GM21717 (cell line): ENCODE results near the gene ADRA2B.
A peak's percentile ranks its signal among the peaks of the same experiment; 100 is the strongest.
"Not testable (repeated sequence)": the region's sequence is repeated elsewhere in the genome, so short reads cannot be mapped to it uniquely, and the experiment has no call there.

Experiments
- ATAC-seq: cut with Tn5 transposase; IDR thresholded peaks from one replicate; pipeline ENCODE4 v1.9.1; 2021; ENCODE audit warnings: mild to moderate bottlenecking, moderate library complexity; ENCODE audit not compliant: unreplicated experiment

The ADRA2B gene

DNA sequence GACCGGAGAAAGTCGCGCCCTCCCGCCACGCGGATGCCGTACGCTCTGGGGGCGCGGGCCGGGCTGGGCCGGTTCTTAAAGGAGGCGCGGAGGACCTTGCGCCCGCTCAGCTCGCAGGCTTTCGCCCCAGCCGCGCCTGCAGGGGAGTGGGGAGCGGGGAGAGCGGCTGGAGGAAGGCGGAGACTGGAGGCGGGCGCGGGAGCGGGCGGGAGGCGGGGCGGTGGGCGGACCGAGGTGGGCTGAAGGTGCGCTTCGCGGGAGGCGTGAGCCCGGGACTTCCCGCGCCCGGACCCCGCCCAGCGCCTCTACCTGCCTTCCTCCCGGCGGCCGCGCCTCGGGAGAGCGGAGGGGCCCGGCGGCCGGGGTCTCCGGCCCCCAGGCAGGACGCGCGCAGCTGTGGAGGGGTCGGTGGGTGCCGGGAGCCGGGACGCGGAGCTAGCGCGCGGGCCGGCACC, at the start of gene ADRA2B:
Gene ADRA2B, minus strand, starts transcription at position 148 of the 455 bp plus-strand sequence. CDS start 422 bp downstream, outside the sequence.
- peak; percentile 34 for ATAC-seq

DNA sequence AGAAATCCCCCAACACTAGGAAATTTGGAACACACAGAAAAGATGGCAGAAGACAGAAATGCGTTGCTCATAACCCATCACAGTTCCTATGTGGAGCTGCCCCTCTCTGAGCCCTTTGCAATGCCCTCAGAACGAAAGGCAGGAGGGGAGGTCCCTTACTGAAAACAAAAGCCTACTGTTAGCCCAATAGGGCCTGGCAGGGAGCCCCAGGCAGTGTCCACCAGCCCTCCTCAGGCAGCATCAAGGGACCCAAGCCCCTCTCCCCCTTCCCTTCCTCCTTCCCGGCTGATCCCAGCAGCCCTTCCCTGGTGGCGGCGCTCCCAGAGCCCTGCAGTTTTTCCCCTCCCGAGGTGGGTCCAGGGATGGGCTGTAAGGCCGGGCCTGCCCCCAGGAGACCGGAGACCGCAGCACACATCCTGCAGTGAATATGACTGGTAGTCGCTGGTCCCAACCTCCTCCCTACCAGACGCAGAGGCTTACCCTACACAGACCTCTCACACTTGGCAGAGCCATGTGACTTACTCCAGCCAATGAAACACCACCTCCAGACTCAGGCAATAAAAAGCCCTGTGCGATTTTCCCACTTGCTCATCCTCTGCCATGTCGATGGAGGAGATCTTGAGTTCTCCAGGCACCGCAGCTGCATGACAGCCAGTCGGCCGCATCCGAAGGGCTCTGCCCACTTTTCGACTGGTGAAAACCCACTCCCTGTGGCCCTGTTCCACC, 48.3 kb upstream of the ADRA2B start:
- peak; percentile 68 for ATAC-seq

DNA sequence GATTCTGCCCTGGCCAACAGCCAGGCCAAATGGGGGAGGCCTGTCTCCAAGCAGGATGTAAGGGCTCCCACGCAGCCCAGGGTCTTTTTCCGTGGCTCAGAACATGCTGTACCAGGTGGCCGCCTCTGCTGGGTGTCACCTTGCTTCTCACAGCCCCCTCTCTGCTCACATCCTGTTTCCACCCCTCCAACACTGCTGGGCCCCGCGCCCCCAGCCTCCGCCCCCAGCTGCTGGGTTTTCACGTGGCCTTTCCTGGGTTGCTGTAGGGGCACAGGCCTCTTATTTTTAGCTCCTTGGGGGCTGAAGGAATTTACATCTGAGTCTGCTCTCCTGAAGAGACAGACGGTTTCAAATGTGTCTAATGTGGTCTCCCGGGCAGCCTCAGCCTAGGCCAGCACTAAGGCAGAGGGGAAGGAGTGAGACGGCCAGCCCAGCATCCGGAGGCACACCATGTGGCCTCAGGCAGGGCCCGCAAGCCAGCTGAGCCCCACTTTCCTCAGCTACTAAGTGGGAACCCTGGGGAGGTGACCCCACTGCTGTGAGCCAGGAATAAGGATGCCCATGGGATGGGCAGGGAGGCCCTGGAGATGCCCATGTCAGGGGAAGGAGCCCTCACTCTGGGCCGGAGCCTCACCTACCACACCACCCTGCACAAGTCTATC, 47.5 kb upstream of the ADRA2B start:
- peak; percentile 50 for ATAC-seq

DNA sequence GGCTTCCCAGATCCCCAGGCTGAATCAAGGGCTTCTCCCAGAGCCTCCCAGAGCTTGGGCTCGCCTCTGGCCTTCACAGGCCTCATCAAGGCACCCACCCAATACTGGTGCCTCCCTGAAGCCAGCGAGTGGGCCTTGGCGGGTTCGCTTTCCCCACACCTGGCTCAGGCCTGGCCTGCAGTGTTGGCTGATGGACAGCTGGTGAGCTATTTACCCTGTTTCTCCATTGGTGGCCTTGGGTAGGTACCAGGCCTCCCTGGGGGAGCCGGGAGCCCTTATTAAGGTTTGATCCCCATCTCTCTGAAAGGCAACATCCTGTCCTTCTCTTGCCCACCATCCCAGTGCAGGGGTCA, 47.0 kb upstream of the ADRA2B start:
- ATAC-seq: peak; percentile 2

DNA sequence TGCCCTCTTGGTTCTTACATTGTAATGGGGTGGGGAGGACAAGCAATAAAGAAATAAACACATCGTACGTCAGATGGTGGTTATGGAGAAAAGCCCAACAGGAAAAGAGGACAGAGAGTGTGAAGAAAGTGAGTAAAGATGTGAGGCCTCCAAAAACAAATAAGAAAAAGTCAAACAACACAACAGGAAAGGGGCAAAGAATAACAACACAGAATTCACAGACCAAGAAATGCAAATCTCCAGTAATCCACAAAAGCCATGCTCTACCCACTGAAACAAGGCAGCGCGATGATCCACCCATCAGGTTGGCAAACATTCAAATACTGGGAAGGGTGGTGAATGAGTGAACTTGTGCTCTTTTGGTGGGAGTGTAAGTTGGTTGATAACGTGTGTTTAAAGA, 45.5 kb upstream of the ADRA2B start:
- ATAC-seq: no peak

DNA sequence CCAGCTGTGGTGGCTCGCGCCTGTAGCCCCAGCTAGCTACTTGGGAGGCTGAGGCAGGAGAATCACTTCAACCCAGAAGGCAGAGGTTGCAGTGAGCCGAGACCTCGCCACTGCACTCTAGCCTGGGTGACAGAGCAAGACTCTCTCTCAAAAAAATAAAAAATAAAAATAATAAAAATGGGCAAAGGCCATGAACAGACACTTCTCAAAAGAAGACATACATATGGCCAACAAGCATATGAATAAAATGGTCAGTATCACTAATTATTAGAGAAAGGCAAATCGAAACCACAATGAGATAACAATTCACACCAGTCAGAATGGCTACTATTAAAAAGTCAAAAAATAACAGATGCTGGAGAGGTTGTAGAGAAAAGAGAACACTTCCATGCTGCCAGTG, 44.0 kb upstream of the ADRA2B start:
- ATAC-seq: not testable (repeated sequence)

DNA sequence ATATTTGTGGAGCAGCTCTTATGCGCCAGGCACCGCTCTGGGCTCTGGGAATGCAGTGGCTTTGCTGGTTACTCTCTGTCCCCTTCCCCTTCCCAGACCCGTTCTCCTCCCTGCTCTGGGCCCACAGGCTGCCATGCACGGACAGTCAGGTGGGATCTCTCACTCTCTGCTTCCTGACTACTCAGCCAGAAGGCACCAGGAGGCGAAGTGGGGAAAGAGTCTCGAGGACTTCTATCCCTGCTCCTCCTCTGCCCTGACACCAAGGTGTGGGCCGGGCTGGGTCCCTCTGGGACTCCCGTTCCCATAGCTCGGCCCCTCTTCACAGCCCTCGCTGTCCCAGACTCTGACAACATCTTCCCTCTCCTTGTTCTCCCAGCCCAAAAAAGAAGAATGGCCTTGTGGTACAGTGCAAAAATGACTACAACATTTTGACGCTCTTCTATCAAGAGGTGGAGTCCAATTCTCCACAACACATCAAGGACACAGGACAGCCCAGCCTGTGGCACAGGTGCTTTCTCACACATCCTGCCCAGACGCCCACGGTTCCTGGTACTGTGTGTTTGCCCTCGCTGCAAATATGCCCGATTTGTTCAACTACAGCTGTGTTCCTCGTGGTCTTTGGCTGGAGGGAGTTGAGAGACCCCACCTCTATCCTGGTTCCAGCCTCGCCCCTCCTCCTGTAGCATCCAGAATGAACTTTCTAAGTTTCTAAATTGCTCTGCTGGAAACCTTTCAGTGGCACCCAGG, 42.9 kb upstream of the ADRA2B start:
- ATAC-seq: no peak

DNA sequence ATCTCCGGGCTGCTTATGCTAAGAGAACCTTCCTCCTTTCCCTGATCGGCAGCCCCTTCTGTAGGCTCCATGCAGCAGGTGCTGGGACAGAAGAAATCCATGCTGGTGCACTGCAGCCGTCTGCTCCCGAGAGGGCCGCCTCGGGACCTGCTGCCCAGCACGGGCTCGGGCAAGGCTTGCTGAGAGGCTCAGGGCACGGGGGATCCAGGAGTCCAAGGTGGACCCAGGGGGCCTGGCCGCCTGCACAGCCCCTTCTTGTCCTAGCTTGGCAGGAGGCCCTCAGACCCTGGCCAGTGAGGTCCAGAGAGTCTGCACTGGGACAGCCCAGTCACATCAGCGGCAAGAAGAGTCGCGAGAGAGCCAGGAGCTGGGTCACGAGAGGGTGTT, 42.2 kb upstream of the ADRA2B start:
- no peak for ATAC-seq

DNA sequence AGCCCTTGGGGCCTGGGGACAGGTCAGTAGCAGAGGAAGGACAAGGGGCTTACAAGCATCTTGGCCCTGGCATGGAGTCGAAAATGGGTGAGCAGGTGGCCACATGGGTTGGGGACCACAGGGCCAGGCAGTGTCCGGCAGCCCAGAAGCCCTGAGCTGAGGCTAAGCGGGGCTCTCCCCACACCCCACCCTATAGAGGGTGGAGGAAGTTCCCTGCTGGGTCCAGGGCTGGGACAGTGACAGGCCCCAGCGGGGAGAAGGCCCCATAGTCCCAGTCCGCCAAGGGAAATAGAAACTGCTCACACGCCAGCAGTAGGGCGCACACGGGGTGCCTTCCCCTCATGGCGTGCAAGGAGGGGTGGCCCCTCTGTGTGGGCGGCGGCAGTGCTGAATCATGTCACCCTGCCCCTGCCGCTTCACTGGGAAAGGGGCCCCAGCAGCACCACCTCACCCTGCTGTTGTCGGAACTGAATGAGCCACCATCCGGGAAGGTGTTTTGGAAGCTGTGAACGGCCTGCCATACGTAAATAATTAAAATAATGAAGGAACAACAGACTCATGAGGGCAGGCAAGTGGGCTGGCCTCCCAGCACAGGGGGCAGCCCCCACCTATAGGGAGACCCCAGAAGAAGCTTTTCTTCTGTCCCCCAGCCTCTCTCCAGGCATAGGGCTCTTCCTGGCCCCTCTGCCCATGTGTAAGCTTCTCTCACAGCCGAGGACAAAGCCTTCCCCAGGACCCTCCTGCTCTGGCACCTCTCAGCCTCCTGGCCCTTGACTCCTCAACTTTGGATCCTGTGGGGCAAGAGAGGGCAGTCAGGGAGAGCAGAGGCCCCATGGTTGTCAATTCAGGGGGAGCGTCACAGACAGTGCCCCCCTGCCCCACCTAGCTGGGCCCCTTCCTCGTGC, 41.5 kb upstream of the ADRA2B start:
- peak; percentile 55 for ATAC-seq

DNA sequence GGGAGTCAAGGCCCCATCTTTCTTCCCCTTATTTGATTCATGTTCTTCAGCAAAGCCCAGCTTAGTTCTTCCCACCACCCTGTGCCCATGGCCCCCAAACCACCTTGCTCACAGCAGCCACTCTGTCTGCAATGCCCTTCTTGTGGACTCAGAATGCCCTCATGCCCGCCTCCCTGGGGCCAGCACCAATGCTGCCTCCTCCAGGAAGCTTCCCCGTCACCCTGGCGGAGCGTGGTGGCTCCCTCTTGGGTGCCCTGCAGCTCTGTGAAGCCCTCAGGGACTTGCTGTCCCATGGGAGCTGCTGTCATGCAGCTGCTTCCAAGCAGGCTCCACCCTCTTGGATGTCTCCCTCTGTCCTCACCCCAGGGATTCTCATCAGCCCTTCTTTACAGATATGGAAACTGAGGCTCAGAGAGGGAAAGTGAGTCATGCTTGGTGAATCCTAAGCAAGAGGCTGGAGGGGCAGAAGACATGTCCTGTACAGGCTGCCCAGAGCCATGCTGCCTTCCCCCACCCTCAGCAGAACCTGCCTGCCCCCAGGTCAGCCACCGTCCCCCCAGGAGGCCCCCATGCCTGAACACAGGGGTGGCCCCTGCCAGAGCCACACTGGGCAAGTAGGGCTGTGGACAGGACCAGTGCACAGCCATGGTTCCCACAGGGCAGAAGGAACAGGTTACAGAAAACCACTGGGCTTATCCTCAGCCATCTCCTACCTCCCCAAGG, 40.7 kb upstream of the ADRA2B start:
- peak; percentile 23 for ATAC-seq

DNA sequence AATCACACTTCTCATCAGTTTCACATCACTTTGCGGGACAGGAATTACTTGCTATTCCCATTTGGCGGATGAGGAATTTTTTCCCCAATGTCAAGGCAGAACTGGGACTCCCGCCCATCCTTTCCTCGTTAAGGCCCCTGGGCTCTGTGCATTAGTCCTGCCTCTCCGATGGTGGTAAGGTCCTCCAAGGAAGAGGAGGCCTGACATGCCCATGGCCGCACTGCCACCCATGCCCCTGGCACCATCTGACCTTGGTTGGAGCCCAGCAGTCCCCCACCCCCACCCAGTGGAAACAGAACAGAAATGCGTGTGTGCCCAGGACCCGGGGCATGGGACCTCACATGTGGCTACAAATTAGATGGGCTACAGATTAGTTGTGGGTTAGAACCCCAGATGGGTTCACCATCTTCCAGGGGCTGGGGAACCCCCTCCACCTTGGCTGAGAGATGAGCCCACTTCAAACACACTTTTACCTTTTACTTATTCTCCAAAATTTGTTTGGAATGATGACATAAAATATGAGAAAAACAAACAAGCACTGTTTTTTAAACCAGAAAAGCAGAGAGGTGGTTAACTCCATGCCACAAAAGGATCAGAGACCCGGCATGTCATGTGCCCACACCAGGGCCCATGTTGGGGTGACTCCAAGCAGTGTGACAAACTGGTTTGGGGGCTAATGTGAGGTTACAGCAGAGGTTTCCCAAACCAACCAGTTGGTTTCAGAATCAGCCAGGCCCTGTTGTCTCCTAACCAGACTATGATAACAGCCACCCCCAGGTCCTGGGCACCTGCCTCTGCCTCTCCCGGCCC, 39.8 kb upstream of the ADRA2B start:
- ATAC-seq: no peak

DNA sequence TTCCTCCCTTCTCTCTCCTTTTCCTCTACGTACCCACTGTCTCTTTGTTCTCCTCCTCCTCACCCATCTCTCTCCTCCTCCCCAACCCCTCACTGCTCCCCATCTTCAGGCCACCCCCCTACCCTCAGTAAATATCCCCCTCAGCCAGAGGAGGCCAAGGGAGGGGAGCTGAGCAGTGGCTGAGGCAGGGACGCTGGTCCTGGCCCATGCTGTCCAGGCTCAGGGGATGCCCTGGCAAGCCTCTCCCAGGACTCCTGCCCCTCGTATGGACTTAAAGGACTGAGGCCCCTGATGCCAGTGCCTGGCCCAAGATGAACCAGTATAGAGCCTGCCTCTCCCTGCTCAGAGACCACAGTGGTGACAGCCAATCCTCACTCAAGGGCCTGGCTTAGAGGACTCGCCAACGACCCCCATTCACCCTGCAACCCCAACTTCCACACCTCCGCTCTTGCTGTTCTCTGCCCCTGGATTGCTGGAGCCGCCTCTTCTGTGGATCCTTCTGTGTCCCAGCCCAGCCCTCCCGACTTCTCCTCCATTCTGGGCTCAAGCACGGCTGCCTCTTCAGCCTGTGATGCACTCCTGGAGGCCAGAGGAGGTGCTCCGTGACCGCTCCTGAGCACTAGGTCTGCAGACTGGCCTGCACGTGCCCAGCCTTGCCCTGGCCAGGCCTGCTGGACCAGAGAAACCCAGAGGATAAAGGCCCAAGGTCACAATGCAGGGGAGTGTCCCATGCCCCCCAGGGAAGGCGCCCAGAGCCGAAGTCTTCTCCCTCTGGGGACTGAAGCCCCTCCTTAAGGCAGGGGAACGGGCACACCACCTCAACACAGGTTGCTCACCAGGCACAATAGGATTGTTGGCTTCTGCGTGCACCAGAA, 38.4 kb upstream of the ADRA2B start:
- no peak for ATAC-seq

DNA sequence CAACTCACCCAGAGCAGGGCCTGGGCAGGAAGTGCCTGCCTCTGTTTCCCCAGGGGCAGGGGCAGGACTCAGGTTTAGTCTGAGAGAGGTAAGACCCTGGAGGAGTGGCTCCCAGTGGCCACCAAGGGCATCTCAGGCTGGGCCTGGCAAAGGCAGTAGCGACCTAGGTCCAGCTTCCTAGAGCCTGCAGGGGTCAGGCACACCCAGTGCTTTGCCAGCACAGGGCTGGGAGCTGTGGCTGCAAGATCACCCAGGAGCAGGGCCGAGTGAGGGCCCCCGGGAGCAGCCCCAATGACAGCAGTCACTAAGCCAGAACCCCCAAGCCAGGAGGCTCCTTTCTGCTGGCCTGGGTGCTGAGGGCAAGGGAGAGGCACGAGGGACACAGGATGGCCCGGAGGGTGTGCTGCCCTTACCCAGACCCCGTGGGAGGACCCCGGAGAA, 37.6 kb upstream of the ADRA2B start:
- no peak for ATAC-seq

DNA sequence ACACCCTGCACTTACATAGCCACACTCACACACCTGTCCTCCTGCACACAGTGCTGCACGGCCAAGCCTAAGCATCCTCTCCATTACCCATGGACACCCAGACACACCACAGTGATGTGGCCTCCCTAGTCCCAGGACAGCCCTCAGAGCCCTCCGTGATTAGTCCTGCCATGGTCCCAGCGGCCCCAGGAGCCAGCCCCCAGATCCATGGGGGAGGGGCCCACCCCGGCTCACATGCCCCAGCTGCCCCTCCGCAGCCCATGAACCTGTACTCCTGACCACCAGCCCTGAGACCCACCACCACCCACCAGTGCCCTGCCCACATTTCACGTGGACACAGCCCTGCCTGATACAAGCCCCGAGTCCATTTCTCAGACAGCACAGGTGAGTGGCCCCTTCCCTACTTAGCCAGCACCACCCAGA, 36.9 kb upstream of the ADRA2B start:
- no peak for ATAC-seq

DNA sequence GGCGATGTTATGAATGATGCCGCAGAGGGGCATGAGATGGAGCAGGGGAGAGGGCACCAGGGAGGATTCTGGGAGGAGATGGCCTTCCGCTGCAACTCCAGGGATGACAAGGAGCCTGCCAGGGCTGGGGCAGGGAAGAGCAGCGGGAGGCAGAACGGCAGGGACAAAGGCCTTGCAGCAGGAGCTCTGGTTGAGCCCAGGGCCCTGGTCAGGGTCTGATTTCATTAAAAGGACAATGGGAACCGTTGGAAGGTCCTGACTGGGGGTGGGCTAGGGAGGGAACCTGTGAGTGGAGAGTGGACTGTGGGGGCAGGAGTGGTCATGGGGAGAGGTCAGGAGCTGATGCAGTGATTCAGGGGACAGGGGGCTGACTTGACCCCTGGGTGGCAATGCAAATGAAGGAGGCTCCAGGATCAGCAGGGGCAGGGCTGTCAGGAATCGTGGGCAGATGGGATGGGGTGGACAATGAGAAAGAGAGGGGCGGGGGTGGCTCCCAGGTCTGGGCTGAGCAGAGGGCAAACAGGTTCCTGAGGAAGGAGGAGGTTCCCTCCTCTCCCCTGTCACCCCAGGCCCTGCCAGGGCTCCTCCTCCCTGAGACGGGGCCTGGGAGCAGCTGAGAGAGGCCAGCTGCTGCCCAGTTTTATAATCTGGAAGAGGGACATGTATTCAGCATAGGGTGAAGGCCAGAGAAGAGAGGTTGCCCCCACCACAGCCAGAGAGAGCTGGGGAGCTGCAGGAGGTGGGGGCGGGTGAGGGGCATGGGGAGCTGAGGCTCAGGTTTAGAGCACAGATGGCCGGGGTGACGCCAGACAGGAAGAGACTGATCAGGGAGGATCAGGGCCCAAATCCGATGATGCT, 36.2 kb upstream of the ADRA2B start:
- no peak for ATAC-seq

DNA sequence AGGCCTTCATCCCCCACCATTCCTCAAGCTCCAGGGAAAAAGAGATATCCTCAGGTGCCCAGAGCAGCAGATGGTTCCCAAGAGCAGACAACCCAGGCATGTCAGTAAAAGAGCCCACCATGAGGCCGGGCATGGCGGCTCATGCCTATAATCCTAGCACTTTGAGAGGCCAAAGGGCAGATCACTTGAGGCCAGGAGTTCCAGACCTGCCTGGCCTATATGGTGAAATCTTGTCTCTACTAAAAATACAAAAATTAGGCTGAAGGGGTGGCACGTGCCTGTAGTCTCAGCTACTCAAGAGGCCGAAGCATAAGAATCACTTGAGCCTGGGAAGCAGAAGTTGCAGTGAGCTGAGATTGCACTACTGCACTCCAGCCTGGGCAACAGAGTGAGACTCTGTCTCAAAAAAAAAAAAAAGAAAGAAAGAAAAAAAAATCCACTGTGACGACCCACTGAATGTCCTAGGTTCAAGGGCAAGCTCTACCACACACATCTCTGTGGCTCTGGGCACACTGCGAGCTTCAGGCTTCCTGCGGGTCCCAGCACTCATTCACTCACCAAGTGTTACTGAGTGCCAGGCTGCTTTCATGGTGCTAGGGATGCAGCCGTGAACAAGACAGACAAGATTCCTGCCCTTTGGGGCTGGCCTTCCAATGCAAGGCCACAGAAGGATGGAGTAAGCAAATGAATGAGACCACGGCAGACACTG, 35.4 kb upstream of the ADRA2B start:
- no peak for ATAC-seq
